HL-60 (cell line): ENCODE results near the gene TBC1D5.

ENCODE experiments used
- DNase-seq, 2 experiments: peaks; one replicate each; pipeline ENCODE4 v3.0.0-alpha.2; 2010 to 2020; ENCODE audit warnings: low read depth in 1 of 2, low spot score in 1 of 2
- H3K27ac ChIP-seq: fragments of 250-450 bp; sonication (Bioruptor Pico); replicated peaks from 2 replicates; pipeline ENCODE4 v1.5.1; 2020; ENCODE audit warnings: mild to moderate bottlenecking, moderate library complexity
- H3K27me3 ChIP-seq: fragments of 250-450 bp; sonication (Bioruptor Pico); 2 replicates; pipeline ENCODE4 v1.5.1; 2021; ENCODE audit warnings: mild to moderate bottlenecking, moderate library complexity; ENCODE audit not compliant: insufficient read depth, poor library complexity, severe bottlenecking
- H3K4me3 ChIP-seq: replicated peaks from 2 replicates; pipeline ENCODE4 v1.5.1; 2011; ENCODE audit warnings: mild to moderate bottlenecking, control low read depth, low read length; ENCODE audit not compliant: insufficient read depth
- GABPA ChIP-seq: IDR thresholded peaks from 2 replicates; pipeline ENCODE4 v1.6.1; 2012; ENCODE audit warnings: low read depth
- POLR2AphosphoS5 ChIP-seq: IDR thresholded peaks from 2 replicates; pipeline ENCODE4 v1.6.1; 2012; ENCODE audit warnings: low read depth
- SPI1 ChIP-seq: IDR thresholded peaks from 2 replicates; pipeline ENCODE4 v1.6.1; 2012; ENCODE audit warnings: low read depth, mild to moderate bottlenecking, borderline replicate concordance
- TF ChIP-seq, protein P1 (sequence below): IDR thresholded peaks from one replicate; pipeline ENCODE4 v1.5.1; 2011; ENCODE audit warnings: low read length, control low read depth, inconsistent platforms; ENCODE audit not compliant: insufficient read depth
- TF ChIP-seq, protein P2 (sequence below): IDR thresholded peaks from 2 replicates; pipeline ENCODE4 v1.6.1; 2012; ENCODE audit warnings: low read depth; ENCODE audit not compliant: insufficient replicate concordance

The TBC1D5 gene

DNA sequence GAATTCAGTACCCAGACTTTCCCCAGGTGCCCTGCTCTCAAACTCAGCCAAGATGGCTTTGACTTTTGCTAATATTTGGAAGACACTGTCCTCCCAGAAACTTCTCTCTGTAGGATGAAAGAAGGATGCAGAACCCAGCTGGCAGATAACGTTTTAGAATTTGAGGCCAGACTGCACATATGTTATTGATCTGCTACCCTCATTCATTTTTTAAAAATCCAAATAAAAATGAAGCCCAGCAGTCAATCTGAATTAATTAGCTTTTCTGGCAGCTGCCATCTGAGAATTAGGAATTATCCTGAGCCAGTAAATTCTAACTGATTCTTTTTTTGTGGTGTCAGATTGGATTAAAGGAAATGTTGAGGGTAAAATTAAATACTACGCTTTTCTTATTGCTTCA, 621.1 kb downstream of the TBC1D5 start:
- Histone ChIP-seq H3K27me3 (no peaks in the 10 kb centered on the region), H3K4me3 (no peak overlapping the region), H3K27ac (no peak overlapping the region)
- TF ChIP-seq, protein P1, sequence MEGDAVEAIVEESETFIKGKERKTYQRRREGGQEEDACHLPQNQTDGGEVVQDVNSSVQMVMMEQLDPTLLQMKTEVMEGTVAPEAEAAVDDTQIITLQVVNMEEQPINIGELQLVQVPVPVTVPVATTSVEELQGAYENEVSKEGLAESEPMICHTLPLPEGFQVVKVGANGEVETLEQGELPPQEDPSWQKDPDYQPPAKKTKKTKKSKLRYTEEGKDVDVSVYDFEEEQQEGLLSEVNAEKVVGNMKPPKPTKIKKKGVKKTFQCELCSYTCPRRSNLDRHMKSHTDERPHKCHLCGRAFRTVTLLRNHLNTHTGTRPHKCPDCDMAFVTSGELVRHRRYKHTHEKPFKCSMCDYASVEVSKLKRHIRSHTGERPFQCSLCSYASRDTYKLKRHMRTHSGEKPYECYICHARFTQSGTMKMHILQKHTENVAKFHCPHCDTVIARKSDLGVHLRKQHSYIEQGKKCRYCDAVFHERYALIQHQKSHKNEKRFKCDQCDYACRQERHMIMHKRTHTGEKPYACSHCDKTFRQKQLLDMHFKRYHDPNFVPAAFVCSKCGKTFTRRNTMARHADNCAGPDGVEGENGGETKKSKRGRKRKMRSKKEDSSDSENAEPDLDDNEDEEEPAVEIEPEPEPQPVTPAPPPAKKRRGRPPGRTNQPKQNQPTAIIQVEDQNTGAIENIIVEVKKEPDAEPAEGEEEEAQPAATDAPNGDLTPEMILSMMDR = no peak
- TF ChIP-seq SPI1 (no peak), GABPA (no peak), POLR2AphosphoS5 (no peak)
- TF ChIP-seq, protein P2, sequence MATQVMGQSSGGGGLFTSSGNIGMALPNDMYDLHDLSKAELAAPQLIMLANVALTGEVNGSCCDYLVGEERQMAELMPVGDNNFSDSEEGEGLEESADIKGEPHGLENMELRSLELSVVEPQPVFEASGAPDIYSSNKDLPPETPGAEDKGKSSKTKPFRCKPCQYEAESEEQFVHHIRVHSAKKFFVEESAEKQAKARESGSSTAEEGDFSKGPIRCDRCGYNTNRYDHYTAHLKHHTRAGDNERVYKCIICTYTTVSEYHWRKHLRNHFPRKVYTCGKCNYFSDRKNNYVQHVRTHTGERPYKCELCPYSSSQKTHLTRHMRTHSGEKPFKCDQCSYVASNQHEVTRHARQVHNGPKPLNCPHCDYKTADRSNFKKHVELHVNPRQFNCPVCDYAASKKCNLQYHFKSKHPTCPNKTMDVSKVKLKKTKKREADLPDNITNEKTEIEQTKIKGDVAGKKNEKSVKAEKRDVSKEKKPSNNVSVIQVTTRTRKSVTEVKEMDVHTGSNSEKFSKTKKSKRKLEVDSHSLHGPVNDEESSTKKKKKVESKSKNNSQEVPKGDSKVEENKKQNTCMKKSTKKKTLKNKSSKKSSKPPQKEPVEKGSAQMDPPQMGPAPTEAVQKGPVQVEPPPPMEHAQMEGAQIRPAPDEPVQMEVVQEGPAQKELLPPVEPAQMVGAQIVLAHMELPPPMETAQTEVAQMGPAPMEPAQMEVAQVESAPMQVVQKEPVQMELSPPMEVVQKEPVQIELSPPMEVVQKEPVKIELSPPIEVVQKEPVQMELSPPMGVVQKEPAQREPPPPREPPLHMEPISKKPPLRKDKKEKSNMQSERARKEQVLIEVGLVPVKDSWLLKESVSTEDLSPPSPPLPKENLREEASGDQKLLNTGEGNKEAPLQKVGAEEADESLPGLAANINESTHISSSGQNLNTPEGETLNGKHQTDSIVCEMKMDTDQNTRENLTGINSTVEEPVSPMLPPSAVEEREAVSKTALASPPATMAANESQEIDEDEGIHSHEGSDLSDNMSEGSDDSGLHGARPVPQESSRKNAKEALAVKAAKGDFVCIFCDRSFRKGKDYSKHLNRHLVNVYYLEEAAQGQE = no peak
- DNase-seq = no peak

DNA sequence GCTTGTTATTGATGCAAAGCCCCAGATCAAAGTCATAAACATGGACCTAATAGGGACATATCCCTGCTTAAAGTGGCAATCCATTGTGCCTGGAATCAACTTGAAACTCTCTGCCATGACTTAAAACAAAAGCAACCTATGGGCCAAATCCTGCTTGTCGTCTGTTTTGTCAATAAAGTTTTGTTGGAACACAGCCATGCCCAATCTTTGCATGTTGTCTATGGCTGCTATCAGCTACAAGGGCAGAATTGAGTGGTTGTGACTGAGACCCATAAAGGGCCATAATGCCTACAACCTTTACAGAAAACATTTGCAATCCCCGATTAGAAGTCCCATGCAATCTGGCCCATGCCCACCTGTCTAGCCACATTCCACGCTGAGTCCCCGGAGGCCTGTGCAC, 622.3 kb downstream of the TBC1D5 start:
- H3K27ac ChIP-seq = no peak overlapping the region
- no peaks in the 10 kb centered on the region for H3K27me3 ChIP-seq
- TF ChIP-seq SPI1 (no peak), GABPA (no peak), POLR2AphosphoS5 (no peak)
- TF ChIP-seq, protein P2 = no peak
- TF ChIP-seq, protein P1 = no peak
- no peak overlapping the region for H3K4me3 ChIP-seq
- no peak for DNase-seq

DNA sequence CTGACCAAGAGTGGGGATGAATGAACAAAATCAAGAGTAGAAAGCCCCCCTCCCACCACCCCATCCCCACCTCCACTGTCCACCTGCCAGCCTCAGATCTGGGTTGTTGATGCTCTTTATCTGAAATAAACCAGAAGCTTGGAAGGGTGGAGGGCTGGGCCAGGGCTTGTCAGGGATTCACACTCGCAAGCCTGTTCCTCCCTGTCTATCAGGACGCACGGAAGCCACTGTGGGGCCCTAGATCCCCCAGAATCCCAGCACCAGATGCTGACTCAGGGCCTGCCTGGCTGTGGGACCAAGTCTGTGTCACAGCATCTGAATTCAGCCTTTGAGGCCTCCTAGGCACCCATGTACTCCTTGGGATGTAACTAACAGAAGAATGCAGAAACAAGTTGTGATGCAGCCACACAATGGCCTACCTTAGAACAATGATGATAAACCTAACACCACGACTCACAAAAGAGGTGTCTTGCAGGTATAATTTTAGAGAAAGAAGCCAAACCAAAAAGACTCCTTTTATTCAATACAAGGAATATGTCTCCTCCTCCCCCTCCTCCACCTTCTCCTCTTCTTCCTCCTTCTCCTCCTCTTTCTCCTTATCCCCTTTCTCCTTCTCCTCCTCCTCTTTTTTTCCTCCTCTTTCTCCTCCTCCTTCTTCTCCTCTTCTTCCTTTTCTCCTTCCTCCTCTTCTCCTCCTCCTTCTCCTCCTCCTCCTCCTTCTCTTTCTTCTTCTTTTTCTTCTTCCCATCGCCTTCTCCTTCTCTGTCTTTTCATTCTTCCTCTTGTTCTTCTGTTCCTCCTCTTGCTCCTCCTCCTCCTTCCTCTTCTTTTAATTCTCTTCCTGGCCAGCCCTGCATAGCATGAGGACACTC, 623.0 kb downstream of the TBC1D5 start:
- Histone ChIP-seq H3K27ac (no peak overlapping the region), H3K4me3 (no peak overlapping the region), H3K27me3 (no peaks in the 10 kb centered on the region)
- TF ChIP-seq, protein P1 = no peak
- TF ChIP-seq, protein P2 = no peak
- TF ChIP-seq POLR2AphosphoS5 = no peak
- TF ChIP-seq GABPA = no peak
- no peak for TF ChIP-seq SPI1
- DNase-seq = no peak
